DMS53 treated with DMSO at 0.1 percent for 48 hours (cell line): ENCODE measurements around the gene KCNE5.
"Not testable (repeated sequence)": the region's sequence is repeated elsewhere in the genome, so short reads cannot be mapped to it uniquely, and the experiment has no call there.

Experiments used
- DNase-seq: peaks from one replicate; lab custom pipeline; 2025; ENCODE audit not compliant: unreplicated experiment; lab: John Stamatoyannopoulos, UW

The KCNE5 gene

GRCh38 chrX:109614951-109615350 is 10.0 kb downstream of the KCNE5 start:
- DNase-seq, result no peak

- DNase-seq, result no peak
Measured at GRCh38 chrX:109601486-109601885, 23.5 kb downstream of the KCNE5 start.

DNA sequence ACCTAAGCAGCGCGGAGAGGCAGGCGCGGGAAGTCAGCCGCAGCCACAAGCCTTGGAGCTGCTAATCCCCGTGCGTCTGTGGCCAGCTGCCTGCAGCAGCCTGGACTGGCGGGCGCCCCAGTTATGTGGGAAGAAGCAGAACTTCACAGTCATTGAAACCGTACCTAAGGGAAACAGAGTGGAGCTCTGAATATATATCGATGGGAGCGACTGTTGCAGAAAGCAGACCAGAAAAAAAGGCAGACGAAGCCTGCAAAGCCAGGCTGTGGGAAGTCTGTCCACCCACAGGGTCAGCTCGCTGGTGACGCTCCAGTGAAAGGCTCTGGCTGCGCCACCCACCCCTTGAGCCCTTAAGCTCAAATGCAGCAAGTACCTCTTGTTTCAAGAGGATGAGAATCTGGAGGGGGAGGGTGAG is 24.7 kb downstream of the KCNE5 start:
- no peak for DNase-seq

DNA sequence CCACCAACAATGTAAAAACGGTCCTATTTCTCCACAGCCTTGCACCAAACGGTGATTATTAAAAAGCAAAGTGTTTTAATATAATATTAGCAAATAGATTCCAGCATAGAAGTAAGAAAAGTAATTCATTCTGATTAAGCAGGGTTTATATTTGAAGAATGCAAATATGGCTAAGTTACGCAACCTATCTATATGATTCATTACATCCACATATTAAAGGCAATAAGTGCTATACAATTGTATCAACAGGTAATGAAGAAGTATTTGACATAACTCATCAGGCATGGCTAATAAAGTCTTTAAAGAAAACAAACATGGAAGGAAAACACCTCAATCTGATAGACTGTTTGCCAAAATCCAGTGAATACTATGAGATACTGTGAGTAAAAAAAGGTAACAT is 29.0 kb downstream of the KCNE5 start:
- no peak for DNase-seq

- DNase-seq, result no peak
Measured at GRCh38 chrX:109590176-109590575, 34.8 kb downstream of the KCNE5 start.

- DNase-seq, result no peak
Measured at GRCh38 chrX:109585488-109585887, 39.5 kb downstream of the KCNE5 start.

- no peak for DNase-seq
Measured at GRCh38 chrX:109578916-109579315, 46.1 kb downstream of the KCNE5 start.

DNA sequence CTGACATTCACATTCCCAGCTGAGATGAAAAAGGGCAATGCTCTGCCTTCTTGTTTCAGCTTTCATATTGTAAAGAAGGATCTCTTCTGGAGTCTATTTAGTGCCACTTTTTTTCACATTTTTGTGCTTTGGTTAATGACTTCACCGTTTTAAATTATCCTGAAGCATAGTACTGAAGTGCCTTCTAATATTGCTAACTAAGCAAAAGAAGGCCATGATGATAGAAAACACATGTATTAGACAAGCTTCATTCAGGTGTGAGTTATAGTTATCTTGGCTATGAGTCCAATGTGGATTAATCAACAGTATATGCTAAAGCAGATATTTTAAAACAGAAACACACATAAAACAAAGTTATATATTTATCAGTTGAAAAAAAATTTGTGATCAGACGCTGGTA is 47.9 kb downstream of the KCNE5 start:
- no peak for DNase-seq

GRCh38 chrX:109576083-109576482 is 48.9 kb downstream of the KCNE5 start:
- DNase-seq, result not testable (repeated sequence)
